A549 (cell line): ENCODE results near the gene HNRNPLL. TPM values are rescaled to one million over a fixed set of nuclear protein-coding genes. Genes with fewer than 3 reads are reported as not detected.
"Not testable (repeated sequence)": the region's sequence is repeated elsewhere in the genome, so short reads cannot be mapped to it uniquely, and the experiment has no call there.

Experiments
- ATAC-seq, 2 experiments: fragments of 200-7000 bp in 1 of 2; fragments of >200 bp in 1 of 2; cut with Nextera tagmentation in 1 of 2; cut with Tn5 transposase in 1 of 2; 3 replicates each; pipeline versions ENCODE4 v1.8.0 to v1.9.1; 2018 to 2020; ENCODE audit warnings: mild to moderate bottlenecking in 1 of 2, moderate library complexity in 1 of 2
- CTCF ChIA-PET: fragments of 300-600 bp; sonication (Branson Sonifier 250); formaldehyde crosslinking; extraction: SDS; loops from one replicate; lab custom pipeline; 2021; ENCODE audit warnings: antibody characterized with exemption, inconsistent platforms; lab: Yijun Ruan, JAX
- POLR2A ChIA-PET: fragments of 350-600 bp; formaldehyde crosslinking; extraction: SDS; loops from one replicate; lab custom pipeline; 2021; ENCODE audit warnings: antibody characterized with exemption, inconsistent platforms; lab: Yijun Ruan, JAX
- DNase-seq, 2 experiments: peaks; one replicate each; pipeline versions ENCODE4 v3.0.0 to v3.0.0-alpha.2; 2011 to 2016; ENCODE audit warnings: low read depth in 1 of 2, low spot score in 1 of 2
- FAIRE-seq: peaks from 2 replicates; lab custom pipeline; 2011; peaks lifted over from hg19 to GRCh38; lab: Jason Lieb, UNC
- H3K27ac ChIP-seq, 2 experiments: fragments of >200 bp; sonication (Bioruptor Twin); formaldehyde crosslinking; 3 replicates each; pipeline ENCODE4 v1.5.1; 2016 to 2017
- H3K4me1 ChIP-seq: fragments of >200 bp; sonication (Bioruptor Twin); formaldehyde crosslinking; 3 replicates; pipeline ENCODE4 v1.6.1; 2016
- H3K4me2 ChIP-seq: fragments of >200 bp; sonication (Bioruptor Twin); formaldehyde crosslinking; 3 replicates; pipeline ENCODE4 v1.6.1; 2016
- H3K4me3 ChIP-seq: fragments of >200 bp; sonication (Bioruptor Twin); formaldehyde crosslinking; 3 replicates; pipeline ENCODE4 v1.5.1; 2016
- H3K9me3 ChIP-seq: fragments of >200 bp; sonication (Bioruptor Twin); formaldehyde crosslinking; 3 replicates; pipeline ENCODE4 v1.6.1; 2016
- ATOH8 ChIP-seq: fragments of 250-450 bp; sonication (Bioruptor Pico); IDR thresholded peaks from 2 replicates; pipeline ENCODE4 v1.5.0; 2020; ENCODE audit warnings: low read depth, mild to moderate bottlenecking, moderate library complexity
- BCL3 ChIP-seq: fragments of >200 bp; sonication (Bioruptor Twin); formaldehyde crosslinking; IDR thresholded peaks from 3 replicates; pipeline ENCODE4 v1.6.1; 2016
- BHLHE40 ChIP-seq: IDR thresholded peaks from 2 replicates; pipeline ENCODE4 v1.6.1; 2012; ENCODE audit warnings: low read depth, low read length, inconsistent platforms
- CEBPB ChIP-seq, 2 experiments: fragments of >200 bp in 1 of 2; sonication (Bioruptor Twin) in 1 of 2; formaldehyde crosslinking in 1 of 2; IDR thresholded peaks; 2 replicates each; pipeline ENCODE4 v1.6.1; 2012 to 2016
- CHD4 ChIP-seq: fragments of 200-600 bp; sonication (generic); IDR thresholded peaks from 2 replicates; pipeline ENCODE4 v1.6.1; 2016; ENCODE audit warnings: antibody characterized with exemption, mild to moderate bottlenecking, borderline replicate concordance
- EHMT2 ChIP-seq: fragments of 200-600 bp; sonication (generic); IDR thresholded peaks from 2 replicates; pipeline ENCODE4 v1.6.1; 2016; ENCODE audit warnings: antibody characterized with exemption, low read depth, mild to moderate bottlenecking, moderate library complexity
- ELK1 ChIP-seq: fragments of 150-350 bp; IDR thresholded peaks from 2 replicates; pipeline ENCODE4 v1.6.1; 2014; ENCODE audit warnings: low read depth, mild to moderate bottlenecking, low read length
- HOXB5 ChIP-seq: fragments of 250-450 bp; sonication (Bioruptor Pico); IDR thresholded peaks from 2 replicates; pipeline ENCODE4 v1.5.0; 2020; ENCODE audit warnings: mild to moderate bottlenecking, moderate library complexity
- JUN ChIP-seq, 2 experiments: fragments of >200 bp; sonication (Bioruptor Twin); formaldehyde crosslinking; IDR thresholded peaks; 2 replicates in 1 of 2; 3 replicates in 1 of 2; pipeline ENCODE4 v1.6.1; 2016 to 2017
- POLR2A ChIP-seq: IDR thresholded peaks from 2 replicates; pipeline ENCODE4 v1.6.1; 2012; ENCODE audit warnings: mild to moderate bottlenecking, low read length
- RCOR1 ChIP-seq: fragments of 150-350 bp; IDR thresholded peaks from 2 replicates; pipeline ENCODE4 v1.6.1; 2014; ENCODE audit warnings: antibody characterized with exemption, low read length, low read depth
- WGBS: methylation state at CpG from one replicate; pipeline ENCODE4 v1.1.6; 2017; ENCODE audit errors: missing lambda C conversion rate; 5-methylcytosine and 5-hydroxymethylcytosine counted together
- polyA plus RNA-seq, 4 experiments: library from polyadenylated mRNA; depleted of rRNA in 3 of 4; stranded (reverse); fragments of >200 nt; fragmentation: RNase III in 1 of 4; extraction: RNeasy Plus Mini Kit Qiagen cat#74134 plus additional on column Dnase treatment in 1 of 4; gene quantifications; 2 replicates in 3 of 4; 3 replicates in 1 of 4; pipeline ENCODE4 v1.2.3, GENCODE V29; 2011 to 2017
- TF ChIP-seq, protein P1 (sequence below): fragments of 200-600 bp; sonication (generic); IDR thresholded peaks from 2 replicates; pipeline ENCODE4 v1.6.1; 2016; ENCODE audit warnings: antibody characterized with exemption, mild to moderate bottlenecking, moderate library complexity

Gene HNRNPLL
- polyA plus RNA-seq, 2 of the 4 experiments (the other 2 are of a cell fraction): 39.0 to 73.8 TPM

DNA sequence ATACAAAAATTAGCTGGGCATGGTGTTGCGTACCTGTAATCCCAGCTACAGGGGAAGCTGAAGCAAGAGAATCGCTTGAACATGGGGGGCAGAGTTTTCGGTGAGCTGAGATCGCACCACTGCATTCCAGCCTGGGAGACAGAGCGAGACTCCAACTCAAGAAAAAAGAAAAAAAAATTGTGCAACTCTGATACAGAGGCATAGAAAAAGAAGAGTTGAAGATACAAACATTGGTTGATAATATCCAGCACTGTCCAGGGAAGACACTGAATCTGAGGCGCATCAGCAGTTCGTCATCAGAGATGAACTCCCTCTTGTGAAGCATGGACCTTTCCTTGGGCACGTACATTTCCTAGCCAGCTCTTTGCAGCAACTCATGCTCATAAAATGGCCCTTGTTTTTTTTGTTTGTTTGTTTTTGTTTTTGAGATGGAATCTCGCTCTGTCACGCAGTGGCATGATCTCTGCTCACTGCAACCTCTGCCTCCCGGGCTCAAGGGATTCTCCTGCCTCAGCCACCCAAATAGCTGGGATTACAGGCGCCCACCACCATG, 46.5 kb upstream of the HNRNPLL start (continued):
- TF ChIP-seq ATOH8 (CRISPR knock-in tag) (no peak), BHLHE40 (no peak), HOXB5 (CRISPR knock-in tag) (no peak), CHD4 (no peak), EHMT2 (no peak), RCOR1 (no peak), JUN (IDR thresholded peaks at IDR 0.05) (no peak), BCL3 (no peak), ELK1 (no peak)
- TF ChIP-seq, protein P1, sequence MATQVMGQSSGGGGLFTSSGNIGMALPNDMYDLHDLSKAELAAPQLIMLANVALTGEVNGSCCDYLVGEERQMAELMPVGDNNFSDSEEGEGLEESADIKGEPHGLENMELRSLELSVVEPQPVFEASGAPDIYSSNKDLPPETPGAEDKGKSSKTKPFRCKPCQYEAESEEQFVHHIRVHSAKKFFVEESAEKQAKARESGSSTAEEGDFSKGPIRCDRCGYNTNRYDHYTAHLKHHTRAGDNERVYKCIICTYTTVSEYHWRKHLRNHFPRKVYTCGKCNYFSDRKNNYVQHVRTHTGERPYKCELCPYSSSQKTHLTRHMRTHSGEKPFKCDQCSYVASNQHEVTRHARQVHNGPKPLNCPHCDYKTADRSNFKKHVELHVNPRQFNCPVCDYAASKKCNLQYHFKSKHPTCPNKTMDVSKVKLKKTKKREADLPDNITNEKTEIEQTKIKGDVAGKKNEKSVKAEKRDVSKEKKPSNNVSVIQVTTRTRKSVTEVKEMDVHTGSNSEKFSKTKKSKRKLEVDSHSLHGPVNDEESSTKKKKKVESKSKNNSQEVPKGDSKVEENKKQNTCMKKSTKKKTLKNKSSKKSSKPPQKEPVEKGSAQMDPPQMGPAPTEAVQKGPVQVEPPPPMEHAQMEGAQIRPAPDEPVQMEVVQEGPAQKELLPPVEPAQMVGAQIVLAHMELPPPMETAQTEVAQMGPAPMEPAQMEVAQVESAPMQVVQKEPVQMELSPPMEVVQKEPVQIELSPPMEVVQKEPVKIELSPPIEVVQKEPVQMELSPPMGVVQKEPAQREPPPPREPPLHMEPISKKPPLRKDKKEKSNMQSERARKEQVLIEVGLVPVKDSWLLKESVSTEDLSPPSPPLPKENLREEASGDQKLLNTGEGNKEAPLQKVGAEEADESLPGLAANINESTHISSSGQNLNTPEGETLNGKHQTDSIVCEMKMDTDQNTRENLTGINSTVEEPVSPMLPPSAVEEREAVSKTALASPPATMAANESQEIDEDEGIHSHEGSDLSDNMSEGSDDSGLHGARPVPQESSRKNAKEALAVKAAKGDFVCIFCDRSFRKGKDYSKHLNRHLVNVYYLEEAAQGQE: no peak

DNA sequence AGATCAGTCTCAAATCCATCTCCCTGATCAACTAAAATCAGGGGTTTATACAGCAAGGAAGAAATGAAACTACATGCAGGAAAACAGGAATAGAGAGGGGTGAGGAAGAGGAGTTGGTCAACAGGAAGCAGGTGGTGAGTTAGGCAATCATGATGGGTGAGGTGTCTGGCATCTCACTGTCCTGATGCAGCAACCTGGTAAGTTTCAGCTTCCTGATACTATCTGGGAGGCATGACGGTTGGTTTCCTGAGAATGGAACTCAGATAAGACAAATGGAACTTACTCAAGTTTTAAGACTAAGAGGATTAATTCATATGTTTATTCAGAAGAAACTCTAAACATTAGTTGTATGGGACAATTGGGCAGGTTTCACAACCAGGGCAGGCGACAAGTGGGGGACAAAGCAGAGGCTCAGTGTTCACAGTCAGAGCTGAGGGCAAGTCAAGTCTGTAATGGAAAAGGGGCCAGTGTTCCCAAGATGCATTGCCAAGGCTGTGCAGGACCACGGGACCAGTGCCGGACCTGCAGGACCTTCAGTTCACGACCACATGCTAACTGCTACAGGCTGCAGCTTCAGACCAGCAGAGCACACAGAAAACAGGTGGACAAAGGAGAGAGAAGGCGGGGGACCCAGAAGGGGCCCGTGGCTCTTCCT, 45.5 kb upstream of the HNRNPLL start:
- H3K4me2 ChIP-seq: no peak overlapping the region

GRCh38 chr2:38643683-38644511, 41.2 kb upstream of the HNRNPLL start:
- H3K27ac ChIP-seq, FAIRE-seq, H3K9me3 ChIP-seq, ATAC-seq, H3K4me3 ChIP-seq, H3K4me2 ChIP-seq, DNase-seq, POLR2A ChIA-PET, H3K4me1 ChIP-seq: not testable (repeated sequence)
- CTCF ChIA-PET: interaction anchor here (1.0 to 2.0 kb wide), 3 partner anchors 16 to 62 kb away, joined by 3 to 6 read pairs (median 4); partner anchors contain the start of gene HNRNPLL
- 83% methylated on average over 16 of the region's 16 CpGs for WGBS

More for the DNA sequence above, 45.5 kb upstream of the HNRNPLL start:
- DNase-seq: no peak
- Histone ChIP-seq H3K9me3 (no peaks in the 10 kb centered on the region), H3K4me1 (no peaks in the 10 kb centered on the region)
- WGBS: 72% methylated on average over 7 of the region's 7 CpGs
- TF ChIP-seq BCL3: no peak
- 0 out of 4 replicates have a peak, but pooled peaks of 1 of the 2 experiments have one; percentile 3 for TF ChIP-seq CEBPB (IDR thresholded peaks at IDR 0.05)
- TF ChIP-seq POLR2A: no peak
- TF ChIP-seq, all 56 proteins: peak for 1
- Histone ChIP-seq H3K27ac (no peak overlapping the region), H3K4me3 (no peak overlapping the region)
- ATAC-seq (no peak), FAIRE-seq (no peak)
- CTCF ChIA-PET: interaction anchor here (1.0 to 1.9 kb wide), 5 partner anchors 11 to 66 kb away, joined by 4 to 5 read pairs (median 5); no protein-coding TSS in a partner anchor
- POLR2A ChIA-PET: no interaction called here
